ENCODE results near the gene AGPAT4. TPM values are rescaled to one million over a fixed set of nuclear protein-coding genes. Genes with fewer than 3 reads are reported as not detected.

The AGPAT4 gene
- polyA plus RNA-seq, 1 experiment = 3.7 TPM

DNA sequence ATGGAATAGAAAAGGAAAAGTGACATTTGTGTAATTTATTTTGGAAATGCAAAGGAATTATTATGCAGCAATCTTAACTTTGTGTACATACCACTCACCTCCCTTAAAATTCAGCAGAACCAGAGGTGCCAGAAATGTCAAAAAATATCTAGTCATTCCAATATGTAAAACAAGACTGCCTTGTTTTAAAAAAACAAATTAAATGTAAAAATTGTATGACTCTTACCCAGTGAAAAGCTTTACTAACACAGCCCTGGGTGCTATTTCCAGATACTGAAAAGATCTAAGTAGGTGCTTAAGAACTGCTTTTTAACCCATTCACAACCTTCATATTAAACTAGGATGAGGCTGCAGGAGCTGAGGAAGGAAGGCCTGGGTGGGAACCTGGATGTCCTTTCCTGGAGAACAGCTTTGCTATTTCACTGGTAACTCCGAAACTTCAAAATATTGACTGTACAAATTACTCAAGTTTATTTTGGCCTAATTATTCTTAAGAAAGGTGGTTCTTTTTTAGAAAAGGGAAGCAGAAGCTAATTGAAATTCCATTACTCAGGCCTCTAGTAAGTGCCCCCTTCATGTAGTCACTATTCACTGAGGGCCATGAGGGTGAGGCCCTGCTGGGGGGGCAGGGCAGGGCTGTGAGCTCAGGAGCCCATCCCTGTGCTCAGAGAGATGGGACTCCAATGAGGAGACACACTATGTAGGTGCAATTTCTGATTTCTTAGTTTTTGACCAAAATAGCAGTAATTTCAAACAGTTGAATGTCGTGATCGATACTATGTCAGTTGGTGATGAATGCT lies 142.7 kb downstream of the AGPAT4 start:
- CTCF ChIA-PET = interaction anchor here (1.0 kb wide), 1 partner anchor 8 kb away, joined by 3 read pairs; no protein-coding TSS in a partner anchor
- POLR2A ChIA-PET = no interaction called here
- Histone ChIP-seq H3K36me3 (ENCODE audit: control insufficient read depth, insufficient read depth, low read length) (peaks cover 5% of the 10 kb centered on the region), H3K27me3 (ENCODE audit: control insufficient read depth, insufficient read depth, low read length) (no peaks in the 10 kb centered on the region; the same call in 1 of the 2 replicates), H3K4me3 (ENCODE audit: low read depth, low read length) (no peak overlapping the region)
- no peak for TF ChIP-seq CTCF (IDR thresholded peaks at IDR 0.05; ENCODE audit: insufficient read depth, low read depth, low read length)
- no peak for DNase-seq (ENCODE audit: low read depth)

DNA sequence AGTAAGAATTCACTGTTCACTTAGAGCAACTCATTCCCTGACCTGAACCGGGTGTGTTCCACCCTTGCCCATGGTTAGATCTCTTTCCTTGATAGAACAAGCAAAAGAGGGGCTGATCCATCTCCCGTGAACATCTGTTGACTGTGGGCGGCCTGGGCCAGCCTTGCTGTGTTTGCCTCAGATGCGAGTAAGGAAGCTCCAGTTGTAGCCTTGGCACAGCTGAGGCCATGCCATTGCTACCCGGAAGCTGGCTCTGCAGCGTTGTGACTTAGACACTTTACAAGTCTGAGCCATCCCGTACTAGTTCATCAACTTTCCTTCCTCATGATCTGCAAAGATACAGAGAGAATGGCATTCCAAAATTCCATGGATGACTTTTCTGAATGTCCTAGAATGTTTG lies 143.3 kb downstream of the AGPAT4 start:
- ChIA-PET CTCF (no interaction called here), POLR2A (no interaction called here)
- Histone ChIP-seq H3K36me3 (ENCODE audit: control insufficient read depth, insufficient read depth, low read length) (peaks cover 5% of the 10 kb centered on the region), H3K27me3 (ENCODE audit: control insufficient read depth, insufficient read depth, low read length) (no peaks in the 10 kb centered on the region; the same call in 1 of the 2 replicates), H3K4me3 (ENCODE audit: low read depth, low read length) (no peak overlapping the region)
- no peak for TF ChIP-seq CTCF (IDR thresholded peaks at IDR 0.05; ENCODE audit: insufficient read depth, low read depth, low read length)
- no peak for DNase-seq (ENCODE audit: low read depth)

DNA sequence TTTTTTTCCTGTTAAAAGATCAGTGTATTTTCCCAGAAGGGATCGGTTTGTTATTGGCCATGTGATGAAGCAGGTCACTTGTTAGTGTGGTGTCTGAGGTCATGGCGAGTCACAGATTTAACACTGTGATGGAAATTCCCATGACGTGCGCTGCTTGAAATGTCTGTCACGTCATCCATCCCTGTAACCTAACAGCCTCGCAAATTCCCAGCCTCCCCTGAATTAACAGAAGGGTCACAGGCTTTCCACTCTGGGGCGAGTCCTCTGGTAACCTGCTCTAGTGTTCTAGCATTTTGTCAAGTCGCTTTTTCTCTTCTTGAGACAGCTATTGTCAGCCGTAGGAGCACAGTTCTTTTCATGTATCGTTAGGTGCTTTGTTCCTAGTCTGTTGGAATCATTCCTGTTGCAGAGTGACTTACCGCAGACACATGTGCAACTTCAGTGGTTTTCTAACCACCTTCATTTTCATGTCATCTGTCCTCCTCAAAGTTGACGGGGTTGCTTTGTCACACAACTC lies 145.1 kb downstream of the AGPAT4 start:
- DNase-seq (ENCODE audit: low read depth) = no peak
- ChIA-PET POLR2A (no interaction called here), CTCF (no interaction called here)
- no peak overlapping the region for H3K4me3 ChIP-seq (ENCODE audit: low read depth, low read length)
- TF ChIP-seq CTCF (IDR thresholded peaks at IDR 0.05; ENCODE audit: insufficient read depth, low read depth, low read length) = no peak
- no peaks in the 10 kb centered on the region; the same call in 1 of the 2 replicates for H3K27me3 ChIP-seq (ENCODE audit: control insufficient read depth, insufficient read depth, low read length)
- peaks cover 1% of the 10 kb centered on the region; the same call in 1 of the 2 replicates for H3K36me3 ChIP-seq (ENCODE audit: control insufficient read depth, insufficient read depth, low read length)

DNA sequence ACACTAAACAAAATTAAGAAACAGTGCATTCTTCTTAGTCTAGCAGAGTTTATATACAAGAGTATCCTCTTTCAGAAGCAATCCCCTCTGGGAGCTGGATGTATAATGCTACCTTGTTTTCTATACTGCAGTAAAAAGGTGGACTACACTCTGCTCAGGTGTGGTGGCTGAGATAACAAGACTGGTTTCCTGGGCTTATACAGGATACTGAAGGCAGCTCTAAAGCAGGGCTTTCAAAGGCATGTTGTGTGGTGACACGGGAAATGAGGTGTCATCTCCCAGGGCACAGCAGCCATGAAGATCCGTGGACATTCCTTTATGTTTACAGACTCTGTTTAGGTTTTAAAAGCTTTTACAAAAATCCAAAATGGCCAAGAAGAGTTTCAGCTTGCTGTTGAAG lies 145.6 kb downstream of the AGPAT4 start:
- H3K4me3 ChIP-seq (ENCODE audit: low read depth, low read length) = no peak overlapping the region
- ChIA-PET POLR2A (no interaction called here), CTCF (no interaction called here)
- no peak for DNase-seq (ENCODE audit: low read depth)
- TF ChIP-seq CTCF (IDR thresholded peaks at IDR 0.05; ENCODE audit: insufficient read depth, low read depth, low read length) = no peak
- no peaks in the 10 kb centered on the region; the same call in 1 of the 2 replicates for H3K27me3 ChIP-seq (ENCODE audit: control insufficient read depth, insufficient read depth, low read length)
- peaks cover 1% of the 10 kb centered on the region; the same call in 1 of the 2 replicates for H3K36me3 ChIP-seq (ENCODE audit: control insufficient read depth, insufficient read depth, low read length)

DNA sequence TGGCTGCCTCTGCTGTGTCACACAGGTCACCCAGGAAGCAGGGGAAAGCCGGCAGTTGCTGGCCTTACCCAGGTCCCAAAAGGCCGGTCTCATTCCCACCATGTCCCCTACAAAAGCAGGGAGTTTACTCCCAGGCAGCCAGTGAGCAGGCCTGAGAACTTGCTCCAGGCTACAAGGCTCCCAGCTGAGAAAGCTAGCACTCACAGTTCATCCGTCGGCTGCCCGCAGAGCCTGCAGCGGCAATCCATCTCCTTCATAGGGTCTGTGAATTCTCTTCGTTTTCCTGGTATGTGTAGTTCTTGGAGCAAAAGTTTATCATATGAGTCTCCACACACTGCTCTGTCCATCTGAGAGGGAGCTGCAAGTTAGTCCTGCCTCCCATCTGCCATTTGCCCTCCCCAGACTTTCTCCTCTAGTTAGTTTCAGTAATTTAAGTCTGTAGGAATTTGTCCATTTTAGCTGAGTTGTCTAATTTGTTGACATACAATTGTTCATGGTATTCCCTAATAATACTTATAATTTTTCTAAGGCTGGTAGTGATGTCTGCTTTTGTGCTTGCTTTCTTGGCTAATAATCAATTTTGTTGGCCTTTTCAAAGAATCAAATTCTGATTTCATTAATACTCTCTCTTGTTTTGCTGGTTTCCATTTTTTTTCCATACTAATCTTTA lies 146.7 kb downstream of the AGPAT4 start:
- ChIA-PET POLR2A (no interaction called here), CTCF (no interaction called here)
- H3K4me3 ChIP-seq (ENCODE audit: low read depth, low read length) = no peak overlapping the region
- no peak for TF ChIP-seq CTCF (IDR thresholded peaks at IDR 0.05; ENCODE audit: insufficient read depth, low read depth, low read length)
- no peak for DNase-seq (ENCODE audit: low read depth)
- H3K27me3 ChIP-seq (ENCODE audit: control insufficient read depth, insufficient read depth, low read length) = no peaks in the 10 kb centered on the region; the same call in 1 of the 2 replicates
- H3K36me3 ChIP-seq (ENCODE audit: control insufficient read depth, insufficient read depth, low read length) = peaks cover 1% of the 10 kb centered on the region; the same call in 1 of the 2 replicates
